Thyroid gland (tissue), 4 donors: ENCODE measurements around the gene POLR3E. TPM values are rescaled to one million over a fixed set of nuclear protein-coding genes. Genes with fewer than 3 reads are reported as not detected.

Experiments
- DNase-seq, 2 donors: peaks; one replicate each; pipeline ENCODE4 v3.0.0-alpha.2; 2019
- H3K27ac ChIP-seq, 3 donors: fragments of 200-600 bp; sonication (generic); 1 replicate in 2 of 3; 2 replicates in 1 of 3; pipeline ENCODE4 v1.5.1; 2016 to 2019; ENCODE audit warnings: mild to moderate bottlenecking in 1 of 3, moderate library complexity in 1 of 3
- H3K27me3 ChIP-seq: fragments of 200-600 bp; sonication (generic); one replicate; pipeline ENCODE4 v1.5.1; 2019
- H3K36me3 ChIP-seq, 2 donors: fragments of 200-600 bp; sonication (generic); one replicate each; pipeline ENCODE4 v1.5.1; 2016 to 2019
- H3K4me1 ChIP-seq, 2 donors: fragments of 200-600 bp; sonication (generic); one replicate each; pipeline ENCODE4 v1.5.1; 2017 to 2019
- H3K4me3 ChIP-seq, 3 donors: fragments of 200-600 bp; sonication (generic); replicated peaks in 1 of 3; 1 replicate in 2 of 3; 2 replicates in 1 of 3; pipeline ENCODE4 v1.5.1; 2016; ENCODE audit warnings: mild to moderate bottlenecking in 1 of 3
- H3K9me3 ChIP-seq: fragments of 200-600 bp; sonication (generic); one replicate; pipeline ENCODE4 v1.5.1; 2017
- POLR2A ChIP-seq, 2 donors: fragments of 450-650 bp; IDR thresholded peaks; one replicate each; pipeline ENCODE4 v1.6.1; 2017; ENCODE audit warnings: antibody characterized with exemption in 2 of 2, mild to moderate bottlenecking in 2 of 2, moderate library complexity in 1 of 2
- WGBS, 2 donors: methylation state at CpG; one replicate each; pipeline ENCODE4 v1.1.5; 2017; 5-methylcytosine and 5-hydroxymethylcytosine counted together
- intact Hi-C: fragments of 100-400 bp; cut with DNase I; formaldehyde crosslinking; loops from one replicate; pipeline ENCODE4 v1.15.1; 2023
- total RNA-seq, 4 donors: library from RNA; depleted of rRNA; stranded (reverse); fragments of >200 nt; gene quantifications; one replicate each; pipeline ENCODE4 v1.2.3, GENCODE V29; 2016
- TF ChIP-seq, protein P1 (sequence below), 6 experiments: fragments of 200-600 bp in 3 of 6; fragments of 450-650 bp in 3 of 6; sonication (generic) in 3 of 6; IDR thresholded peaks; one replicate each; pipeline ENCODE4 v1.5.1; 2016 to 2019; ENCODE audit warnings: antibody characterized with exemption in 6 of 6, mild to moderate bottlenecking in 2 of 6, inconsistent platforms in 1 of 6, moderate library complexity in 1 of 6

The POLR3E gene
- total RNA-seq, 4 donors from 2014 or later = 66.7 to 115 (median 82.8) TPM

DNA sequence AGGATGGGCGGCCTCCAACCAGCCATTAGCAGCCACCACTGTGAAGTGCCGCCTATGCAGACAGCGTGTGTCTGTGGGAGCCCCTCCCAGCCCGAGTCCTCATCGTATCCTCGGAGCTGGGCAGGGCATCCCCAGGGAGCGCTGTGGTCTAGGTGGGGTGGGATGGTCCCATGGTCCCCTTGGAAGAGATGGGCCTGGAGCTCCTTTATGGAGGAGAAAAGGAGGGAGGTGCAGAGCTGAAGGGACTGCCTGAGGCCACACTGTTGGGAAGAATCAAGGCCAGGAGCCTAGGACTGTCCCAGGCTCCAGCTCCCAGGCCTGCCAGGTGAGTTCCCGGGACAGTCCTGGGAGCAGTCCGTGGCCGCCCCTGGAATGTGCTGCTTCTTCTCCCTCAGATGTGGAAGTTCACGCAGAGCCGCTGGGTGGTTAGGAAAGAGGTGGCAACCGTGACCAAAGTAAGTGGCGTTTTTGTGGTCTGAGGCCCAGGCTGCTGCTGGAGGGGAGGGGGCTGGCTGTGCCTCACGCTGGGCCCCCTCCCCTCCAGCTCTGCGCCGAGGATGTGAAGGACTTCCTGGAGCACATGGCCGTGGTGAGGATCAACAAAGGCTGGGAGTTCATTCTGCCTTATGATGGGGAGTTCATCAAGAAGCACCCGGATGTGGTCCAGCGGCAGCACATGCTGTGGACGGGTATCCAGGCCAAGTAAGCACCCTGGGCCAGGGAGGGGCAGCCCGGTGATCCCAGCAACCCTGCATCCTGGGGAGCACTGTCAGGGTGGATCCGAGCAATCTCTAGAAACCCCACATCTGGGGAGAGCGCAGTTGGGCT is 27.0 kb downstream of the POLR3E start:
- Histone ChIP-seq H3K27ac (no peak overlapping the region), H3K9me3 (no peaks in the 10 kb centered on the region), H3K4me1 (no peaks in the 10 kb centered on the region), H3K4me3 (no peak overlapping the region), H3K27me3 (no peaks in the 10 kb centered on the region), H3K36me3 (peaks cover 59 to 67% of the 10 kb centered on the region in 2 donors)
- DNase-seq = no peak
- TF ChIP-seq POLR2A (IDR thresholded peaks at IDR 0.05) = no peak
- TF ChIP-seq, protein P1, sequence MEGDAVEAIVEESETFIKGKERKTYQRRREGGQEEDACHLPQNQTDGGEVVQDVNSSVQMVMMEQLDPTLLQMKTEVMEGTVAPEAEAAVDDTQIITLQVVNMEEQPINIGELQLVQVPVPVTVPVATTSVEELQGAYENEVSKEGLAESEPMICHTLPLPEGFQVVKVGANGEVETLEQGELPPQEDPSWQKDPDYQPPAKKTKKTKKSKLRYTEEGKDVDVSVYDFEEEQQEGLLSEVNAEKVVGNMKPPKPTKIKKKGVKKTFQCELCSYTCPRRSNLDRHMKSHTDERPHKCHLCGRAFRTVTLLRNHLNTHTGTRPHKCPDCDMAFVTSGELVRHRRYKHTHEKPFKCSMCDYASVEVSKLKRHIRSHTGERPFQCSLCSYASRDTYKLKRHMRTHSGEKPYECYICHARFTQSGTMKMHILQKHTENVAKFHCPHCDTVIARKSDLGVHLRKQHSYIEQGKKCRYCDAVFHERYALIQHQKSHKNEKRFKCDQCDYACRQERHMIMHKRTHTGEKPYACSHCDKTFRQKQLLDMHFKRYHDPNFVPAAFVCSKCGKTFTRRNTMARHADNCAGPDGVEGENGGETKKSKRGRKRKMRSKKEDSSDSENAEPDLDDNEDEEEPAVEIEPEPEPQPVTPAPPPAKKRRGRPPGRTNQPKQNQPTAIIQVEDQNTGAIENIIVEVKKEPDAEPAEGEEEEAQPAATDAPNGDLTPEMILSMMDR (IDR thresholded peaks at IDR 0.05) = no peak
- intact Hi-C loops = no loop called here
- WGBS, 2 donors = 93 to 96% methylated on average over 13 to 22 of the region's 24 CpGs

DNA sequence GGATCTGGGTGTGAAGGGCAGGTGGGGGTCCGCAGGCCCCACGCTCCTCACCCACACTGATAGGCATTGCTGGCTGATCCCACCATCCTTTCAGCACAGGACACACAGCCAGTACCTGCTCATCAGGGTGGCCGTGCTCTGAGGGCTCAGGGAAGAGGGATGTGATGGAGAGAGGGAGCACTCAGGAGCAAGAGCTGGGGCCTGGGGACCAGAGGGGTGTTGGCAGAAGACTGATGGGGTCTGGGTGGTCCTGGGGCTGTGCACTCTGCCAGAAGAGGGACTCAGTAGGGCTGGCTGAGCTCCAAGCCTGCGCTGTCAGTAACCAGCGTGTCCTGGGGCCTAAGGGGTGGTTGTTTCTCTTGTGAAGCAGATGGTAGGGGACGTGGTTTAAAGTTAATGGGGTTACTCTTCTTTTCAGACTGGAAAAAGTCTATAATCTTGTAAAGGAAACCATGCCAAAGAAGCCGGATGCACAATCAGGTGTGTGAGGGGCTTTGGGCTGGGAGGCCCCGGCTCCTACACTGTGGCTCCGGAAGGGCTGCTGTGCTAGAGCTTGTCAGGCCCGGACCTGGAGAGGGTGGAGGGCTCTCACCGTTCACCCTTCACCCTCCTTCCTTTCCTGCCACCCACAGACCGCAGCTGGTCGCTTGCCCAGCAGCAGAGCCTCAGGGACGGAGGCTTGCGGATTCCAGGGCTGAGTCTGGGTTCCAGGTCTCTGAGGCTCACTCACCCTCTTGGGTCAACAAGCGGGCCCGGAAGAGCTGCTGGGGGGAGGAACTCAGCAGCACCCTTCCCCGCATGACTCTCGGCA is 27.8 kb downstream of the POLR3E start:
- H3K9me3 ChIP-seq = no peaks in the 10 kb centered on the region
- intact Hi-C loops = no loop called here
- no peak overlapping the region for H3K4me3 ChIP-seq
- no peak overlapping the region for H3K27ac ChIP-seq
- H3K27me3 ChIP-seq = no peaks in the 10 kb centered on the region
- peaks cover 53 to 65% of the 10 kb centered on the region in 2 donors for H3K36me3 ChIP-seq
- no peaks in the 10 kb centered on the region for H3K4me1 ChIP-seq
- no peak for TF ChIP-seq POLR2A (IDR thresholded peaks at IDR 0.05)
- TF ChIP-seq, protein P1 (IDR thresholded peaks at IDR 0.05) = no peak
- 86 to 91% methylated on average over 14 to 18 of the region's 19 CpGs for WGBS, 2 donors
- no peak for DNase-seq

- H3K4me1 ChIP-seq = no peaks in the 10 kb centered on the region
- no peak overlapping the region for H3K4me3 ChIP-seq
- TF ChIP-seq, protein P1 (IDR thresholded peaks at IDR 0.05) = no peak
- TF ChIP-seq POLR2A (IDR thresholded peaks at IDR 0.05) = no peak
- no peak for DNase-seq
- intact Hi-C loops = no loop called here
- H3K9me3 ChIP-seq = no peaks in the 10 kb centered on the region
- peaks cover 53 to 58% of the 10 kb centered on the region in 2 donors for H3K36me3 ChIP-seq
- no peaks in the 10 kb centered on the region for H3K27me3 ChIP-seq
- WGBS, 2 donors = 94 to 95% methylated on average over 38 to 46 of the region's 46 CpGs
- no peak overlapping the region for H3K27ac ChIP-seq
Observed at GRCh38 chr16:22325598-22326368, 28.6 kb downstream of the POLR3E start.

DNA sequence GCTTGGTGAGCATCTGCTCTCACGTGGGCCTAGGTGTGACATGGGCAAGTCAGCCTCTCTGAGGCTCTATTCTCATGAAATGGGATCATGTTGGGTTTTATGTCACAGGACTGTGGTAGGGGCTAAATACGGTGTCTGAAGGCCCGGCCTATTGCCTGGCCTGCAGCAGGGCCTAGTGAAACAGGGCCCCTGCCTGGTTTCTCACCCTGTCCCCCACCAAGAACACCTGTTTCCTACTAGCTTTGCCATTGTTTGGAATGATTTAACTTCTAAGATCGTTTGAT is 29.1 kb downstream of the POLR3E start:
- H3K36me3 ChIP-seq = peaks cover 56 to 58% of the 10 kb centered on the region in 2 donors
- TF ChIP-seq, protein P1 (IDR thresholded peaks at IDR 0.05) = no peak
- TF ChIP-seq POLR2A (IDR thresholded peaks at IDR 0.05) = no peak

More for the DNA sequence above, 29.1 kb downstream of the POLR3E start:
- no peak for DNase-seq
- no peak overlapping the region for H3K27ac ChIP-seq
- no peak overlapping the region for H3K4me3 ChIP-seq
- intact Hi-C loops = no loop called here
- no peaks in the 10 kb centered on the region for H3K9me3 ChIP-seq
- H3K4me1 ChIP-seq = no peaks in the 10 kb centered on the region
- 80 to 91% methylated on average over 3 to 4 of the region's 4 CpGs for WGBS, 2 donors
- no peaks in the 10 kb centered on the region for H3K27me3 ChIP-seq
